Fibroblast of mammary gland (primary cell): ENCODE measurements around the gene SLC2A9.

ENCODE experiments used
- DNase-seq: peaks from one replicate; pipeline ENCODE4 v3.0.0-alpha.2; 2010; ENCODE audit warnings: low read depth
- H3K4me3 ChIP-seq: 2 replicates; pipeline ENCODE4 v1.5.1; 2011; ENCODE audit warnings: low read depth, mild to moderate bottlenecking, low read length, moderate library complexity; ENCODE audit not compliant: control insufficient read depth
- CTCF ChIP-seq: conservative IDR thresholded peaks from 2 replicates; pipeline ENCODE4 v1.5.1; 2011; ENCODE audit warnings: low read depth, low read length, inconsistent platforms; ENCODE audit not compliant: control insufficient read depth, insufficient read depth

SLC2A9 gene

GRCh38 chr4:9936129-9936644, 85.1 kb downstream of the SLC2A9 start:
- H3K4me3 ChIP-seq = no peak overlapping the region
- TF ChIP-seq CTCF = no peak
- no peak for DNase-seq

- no peak for TF ChIP-seq CTCF
- H3K4me3 ChIP-seq = no peak overlapping the region
- no peak for DNase-seq
Measured at GRCh38 chr4:9933956-9934355, 87.3 kb downstream of the SLC2A9 start.

GRCh38 chr4:9933184-9933583, 88.1 kb downstream of the SLC2A9 start:
- no peak for TF ChIP-seq CTCF
- no peak for DNase-seq

GRCh38 chr4:9932771-9933170, 88.5 kb downstream of the SLC2A9 start:
- no peak overlapping the region for H3K4me3 ChIP-seq
- no peak for DNase-seq
- TF ChIP-seq CTCF = no peak

More at GRCh38 chr4:9933184-9933583, 88.1 kb downstream of the SLC2A9 start:
- no peak overlapping the region for H3K4me3 ChIP-seq

- DNase-seq = no peak
- no peak for TF ChIP-seq CTCF
- no peak overlapping the region for H3K4me3 ChIP-seq
Measured at GRCh38 chr4:9931146-9931545, 90.2 kb downstream of the SLC2A9 start.

DNA sequence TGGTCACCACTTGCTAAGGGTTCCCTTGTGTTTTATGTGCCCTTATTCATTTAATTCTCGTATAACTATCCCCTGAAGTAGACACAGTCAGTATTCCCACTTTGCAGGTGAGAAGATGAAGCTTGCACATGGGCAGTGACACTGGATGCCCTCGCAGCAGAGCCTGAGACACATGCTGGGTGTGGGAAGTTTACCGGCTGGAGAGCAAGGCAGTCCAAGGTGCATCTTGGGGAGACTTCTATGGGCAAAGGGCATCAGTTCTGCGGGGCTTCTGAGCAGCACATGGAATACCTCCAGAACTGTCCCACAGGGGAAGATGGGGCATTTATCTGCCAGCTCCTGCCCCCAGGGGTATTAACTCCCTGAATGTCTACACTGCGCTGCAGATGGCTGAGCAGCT, 92.2 kb downstream of the SLC2A9 start:
- TF ChIP-seq CTCF = no peak
- no peak for DNase-seq
- H3K4me3 ChIP-seq = no peak overlapping the region
